ENCODE measurements around the gene TMEM150A.

Gene TMEM150A

DNA sequence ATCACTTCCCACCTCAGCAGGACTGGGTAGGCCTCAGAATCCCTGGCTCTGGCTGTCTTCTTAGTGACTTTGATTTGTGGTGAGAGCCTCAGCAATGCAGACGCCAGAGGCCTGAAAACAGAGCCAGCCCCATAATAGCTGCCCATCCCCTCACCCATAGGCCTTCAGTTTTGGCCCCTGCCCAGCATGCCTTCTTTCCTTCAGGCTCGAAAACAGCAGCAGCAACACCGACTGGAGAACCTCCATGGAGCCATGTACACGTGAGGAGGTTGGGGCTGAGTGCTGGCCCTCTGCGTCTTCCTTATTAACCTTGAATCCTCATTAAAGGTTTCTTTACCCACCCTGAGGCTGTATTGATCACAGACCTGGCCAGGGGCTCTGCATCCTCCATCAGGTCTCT lies 5.3 kb downstream of the TMEM150A start:
- Histone ChIP-seq H3K27me3 (replicated peaks) (no peaks in the 10 kb centered on the region), H3K36me3 (replicated peaks) (peaks cover 15% of the 10 kb centered on the region), H3K4me3 (ENCODE audit: low read depth, low read length) (no peak overlapping the region), H3K27ac (no peak overlapping the region)
- in situ Hi-C loops (cut with HindIII; ENCODE audit: low pct_ligation_motif_present, low sequenced_read_pairs): no loop called here
- DNase-seq: no peak
- no peak for TF ChIP-seq CTCF (IDR thresholded peaks at IDR 0.05; ENCODE audit: low read depth, low read length, missing control alignments)

GRCh38 chr2:85596486-85597143 lies 5.9 kb downstream of the TMEM150A start:
- no peak for DNase-seq
- Histone ChIP-seq H3K27me3 (replicated peaks) (no peaks in the 10 kb centered on the region), H3K36me3 (replicated peaks) (peaks cover 15% of the 10 kb centered on the region), H3K27ac (no peak overlapping the region), H3K4me3 (ENCODE audit: low read depth, low read length) (peak overlapping the region; percentile 98)
- in situ Hi-C loops (cut with HindIII; ENCODE audit: low pct_ligation_motif_present, low sequenced_read_pairs): no loop called here
- TF ChIP-seq CTCF (IDR thresholded peaks at IDR 0.05; ENCODE audit: low read depth, low read length, missing control alignments): no peak

GRCh38 chr2:85596026-85596333 lies 6.5 kb downstream of the TMEM150A start:
- in situ Hi-C loops (cut with HindIII; ENCODE audit: low pct_ligation_motif_present, low sequenced_read_pairs): no loop called here
- H3K4me3 ChIP-seq (ENCODE audit: low read depth, low read length): peak overlapping the region; percentile 98
- peaks cover 15% of the 10 kb centered on the region for H3K36me3 ChIP-seq (replicated peaks)
- no peak for DNase-seq
- TF ChIP-seq CTCF (IDR thresholded peaks at IDR 0.05; ENCODE audit: low read depth, low read length, missing control alignments): no peak
- no peaks in the 10 kb centered on the region for H3K27me3 ChIP-seq (replicated peaks)
- H3K27ac ChIP-seq: peak overlapping the region; percentile 78

GRCh38 chr2:85595301-85596025 lies 7.0 kb downstream of the TMEM150A start, which contains the start of gene RNF181:
RNF181 (plus strand) TSS chr2:85595745; CDS start chr2:85595764, 19 bp downstream.
- in situ Hi-C loops (cut with HindIII; ENCODE audit: low pct_ligation_motif_present, low sequenced_read_pairs): no loop called here
- Histone ChIP-seq H3K27me3 (replicated peaks) (no peaks in the 10 kb centered on the region), H3K4me3 (ENCODE audit: low read depth, low read length) (peak within 1 kb of the TSS; percentile 98), H3K36me3 (replicated peaks) (peaks cover 15% of the 10 kb centered on the region), H3K27ac (peak within 1 kb of the TSS; percentile 78)
- no peak for TF ChIP-seq CTCF (IDR thresholded peaks at IDR 0.05; ENCODE audit: low read depth, low read length, missing control alignments)
- peak; percentile 99 for DNase-seq

DNA sequence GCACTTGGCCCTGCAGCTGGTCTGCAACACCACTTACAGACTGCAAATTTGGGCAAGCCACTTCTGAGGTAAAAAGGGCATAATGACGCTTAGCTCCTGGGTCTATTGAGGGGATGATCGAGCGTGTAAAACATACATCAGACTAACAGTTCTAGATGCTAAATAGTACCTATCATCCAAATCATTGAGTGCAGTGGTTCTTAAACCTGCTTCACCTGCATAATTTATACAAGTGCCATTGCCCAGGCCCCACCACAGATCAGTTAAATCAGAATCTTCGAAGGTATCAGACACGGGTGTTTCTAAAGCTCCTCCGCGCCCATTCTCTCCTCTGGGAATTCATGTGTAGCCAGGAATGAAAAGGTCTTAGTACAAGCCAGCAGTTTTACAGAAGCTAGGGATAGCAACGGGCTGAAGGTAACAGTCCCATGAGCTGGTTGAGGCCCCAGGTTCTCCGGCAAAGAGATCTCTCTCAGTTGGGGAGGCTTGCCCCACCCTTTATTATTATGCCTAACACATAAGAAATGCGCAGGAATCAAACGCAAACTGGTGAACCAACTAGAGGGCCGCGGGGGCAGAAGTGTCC lies 7.7 kb downstream of the TMEM150A start:
- in situ Hi-C loops (cut with HindIII; ENCODE audit: low pct_ligation_motif_present, low sequenced_read_pairs): no loop called here
- DNase-seq: no peak
- no peak for TF ChIP-seq CTCF (IDR thresholded peaks at IDR 0.05; ENCODE audit: low read depth, low read length, missing control alignments)
- H3K4me3 ChIP-seq (ENCODE audit: low read depth, low read length): peak overlapping the region; percentile 98
- H3K36me3 ChIP-seq (replicated peaks): peaks cover 15% of the 10 kb centered on the region
- H3K27me3 ChIP-seq (replicated peaks): no peaks in the 10 kb centered on the region
- H3K27ac ChIP-seq: peak overlapping the region; percentile 78
